Hepatic stellate cell (primary cell): ENCODE data around the gene DUSP18.
"Not testable (repeated sequence)": the region's sequence is repeated elsewhere in the genome, so short reads cannot be mapped to it uniquely, and the experiment has no call there.

Experiments
- DNase-seq: peaks from one replicate; pipeline ENCODE4 v3.0.0; 2011; ENCODE audit warnings: low spot score

DUSP18 gene

GRCh38 chr22:30679895-30680690, 12.4 kb upstream of the DUSP18 start:
- not testable (repeated sequence) for DNase-seq

- DNase-seq, result not testable (repeated sequence)
These were observed 8.9 kb upstream of the DUSP18 start for GRCh38 chr22:30676565-30676964.

- DNase-seq, result no peak
These were observed 7.8 kb upstream of the DUSP18 start for GRCh38 chr22:30675436-30675835.

- DNase-seq, result no peak
These were observed 6.8 kb upstream of the DUSP18 start for GRCh38 chr22:30674482-30674881.

GRCh38 chr22:30673136-30673535, 5.5 kb upstream of the DUSP18 start:
- DNase-seq, result no peak

- DNase-seq, result no peak
These were observed 3.4 kb upstream of the DUSP18 start for GRCh38 chr22:30671071-30671470.

GRCh38 chr22:30668386-30668710, 673 bp upstream of the DUSP18 start:
- peak; percentile 29 for DNase-seq

- DNase-seq, result no peak
These were observed 575 bp downstream of the DUSP18 start for GRCh38 chr22:30667107-30667493.

- no peak for DNase-seq
These were observed 1.9 kb downstream of the DUSP18 start for GRCh38 chr22:30665786-30666185.

GRCh38 chr22:30665266-30665665, 2.4 kb downstream of the DUSP18 start:
- DNase-seq, result no peak

- DNase-seq, result no peak
These were observed 2.9 kb downstream of the DUSP18 start for GRCh38 chr22:30664798-30665197.

GRCh38 chr22:30662040-30662439, 5.6 kb downstream of the DUSP18 start:
- no peak for DNase-seq

GRCh38 chr22:30655532-30655931, 12.1 kb downstream of the DUSP18 start:
- no peak for DNase-seq

- no peak for DNase-seq
These were observed 13.3 kb downstream of the DUSP18 start for GRCh38 chr22:30654361-30654760.

- DNase-seq, result no peak
These were observed 14.8 kb downstream of the DUSP18 start for GRCh38 chr22:30652852-30653251.

GRCh38 chr22:30650508-30651116, 17.1 kb downstream of the DUSP18 start:
- no peak for DNase-seq

GRCh38 chr22:30649430-30650007, 18.2 kb downstream of the DUSP18 start:
- DNase-seq, result peak; percentile 90

GRCh38 chr22:30648825-30649224, 18.9 kb downstream of the DUSP18 start:
- no peak for DNase-seq

GRCh38 chr22:30647536-30647935, 20.1 kb downstream of the DUSP18 start:
- DNase-seq, result no peak

- DNase-seq, result no peak
These were observed 21.0 kb downstream of the DUSP18 start for GRCh38 chr22:30646518-30647160.

GRCh38 chr22:30643055-30643875, 24.4 kb downstream of the DUSP18 start:
- DNase-seq, result no peak

- no peak for DNase-seq
These were observed 26.7 kb downstream of the DUSP18 start for GRCh38 chr22:30640839-30641430.
